Heart left ventricle (tissue), 13 donors: ENCODE measurements around the gene MYO1B.

Experiments used
- CTCF ChIP-seq, 12 donors: fragments of 200-600 bp; sonication (generic) in 4 of 12; IDR thresholded peaks; one replicate each; pipeline versions ENCODE4 v1.5.0 to v1.8.0; 2018 to 2022; ENCODE audit warnings: antibody characterized with exemption in 12 of 12, mild to moderate bottlenecking in 5 of 12
- POLR2A ChIP-seq, 2 donors: fragments of 450-650 bp; IDR thresholded peaks; one replicate each; pipeline ENCODE4 v1.6.1; 2017; ENCODE audit warnings: antibody characterized with exemption in 2 of 2, mild to moderate bottlenecking in 2 of 2, moderate library complexity in 2 of 2
- donor health status: ischemic (EF 13 %, LVEDD 7.1; RV severe dilation, severe dysfunction).
- donor health status: DM: no; HTN: yes; CAD: no.
- donor health status: DM: no; HTN: no; CAD: no.
- donor health status: ischemic (EF 25% LVEDD 6.9; RV normal size, moderate dysfunction).
- donor health status: ischemic (EF 25% LVEDD 5.7; RV mildly dilated, moderate dysfunction).
- donor health status: ischemic (EF 35%, LVEDD 5.7; RV mildly dilated, moderate dysfunction).
- donor health status: nonischemic (EF 11% LVEDD 7.7; RV severe dilation, severe dysfunction).
- donor health status: DM: yes; HTN: yes; CAD: no.
- donor health status: PGD.
- donor health status: ischemic (EF 29% LVEDD 5.4; RV normal size, mild dysfunction).
- donor health status: nonischemic (EF 23%, LVEDD 6.1; RV moderate dilation, normal function).

GRCh38 chr2:191430476-191430875, 185.3 kb downstream of the MYO1B start:
- TF ChIP-seq CTCF (IDR thresholded peaks at IDR 0.05) (no peak), POLR2A (IDR thresholded peaks at IDR 0.05) (no peak)
